Inferior parietal cortex (tissue), 1 donor: Measurements from ENCODE around the gene GPRC5D.

Experiments used
- DNase-seq: peaks from one replicate; pipeline ENCODE4 v3.0.0-alpha.2; 2016; ENCODE audit errors: extremely low spot score

The GPRC5D gene

DNA sequence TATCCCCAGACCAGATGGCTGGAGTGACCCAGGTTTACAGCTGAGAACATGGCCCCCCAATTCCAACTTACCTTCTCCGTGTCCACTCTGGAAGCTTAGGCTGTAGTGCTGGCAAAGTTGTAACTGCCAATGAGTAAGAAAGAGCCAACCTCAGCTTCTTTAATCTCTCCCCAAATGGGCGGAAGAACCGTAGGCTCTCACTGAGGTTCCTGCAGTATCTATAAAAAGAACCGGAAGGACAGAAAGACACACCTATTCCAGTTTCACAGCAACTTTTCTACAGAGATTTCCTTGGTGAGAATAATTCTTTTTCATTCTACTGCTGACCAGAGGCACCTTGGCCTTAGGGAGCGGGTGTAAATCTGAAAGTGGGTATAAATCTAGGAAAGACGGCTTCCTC is at the start of gene GPRC5D:
Gene GPRC5D (minus strand): TSS at position 135 of the 400 bp plus-strand sequence. CDS start 1,786 bp downstream, outside the sequence.
- DNase-seq, result no peak

DNA sequence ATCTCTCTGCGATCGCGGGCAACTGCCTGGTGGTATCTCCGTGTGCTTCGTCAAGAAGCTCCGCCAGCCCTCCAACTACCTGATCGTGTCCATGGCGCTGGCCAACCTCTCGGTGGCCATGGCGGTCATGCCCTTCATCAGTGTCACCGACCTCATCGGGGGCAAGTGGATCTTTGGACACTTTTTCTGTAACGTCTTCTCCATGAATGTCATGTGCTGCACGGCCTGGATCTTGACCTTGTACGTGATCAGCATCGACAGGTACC is 49.7 kb upstream of the GPRC5D start:
- DNase-seq, result no peak

DNA sequence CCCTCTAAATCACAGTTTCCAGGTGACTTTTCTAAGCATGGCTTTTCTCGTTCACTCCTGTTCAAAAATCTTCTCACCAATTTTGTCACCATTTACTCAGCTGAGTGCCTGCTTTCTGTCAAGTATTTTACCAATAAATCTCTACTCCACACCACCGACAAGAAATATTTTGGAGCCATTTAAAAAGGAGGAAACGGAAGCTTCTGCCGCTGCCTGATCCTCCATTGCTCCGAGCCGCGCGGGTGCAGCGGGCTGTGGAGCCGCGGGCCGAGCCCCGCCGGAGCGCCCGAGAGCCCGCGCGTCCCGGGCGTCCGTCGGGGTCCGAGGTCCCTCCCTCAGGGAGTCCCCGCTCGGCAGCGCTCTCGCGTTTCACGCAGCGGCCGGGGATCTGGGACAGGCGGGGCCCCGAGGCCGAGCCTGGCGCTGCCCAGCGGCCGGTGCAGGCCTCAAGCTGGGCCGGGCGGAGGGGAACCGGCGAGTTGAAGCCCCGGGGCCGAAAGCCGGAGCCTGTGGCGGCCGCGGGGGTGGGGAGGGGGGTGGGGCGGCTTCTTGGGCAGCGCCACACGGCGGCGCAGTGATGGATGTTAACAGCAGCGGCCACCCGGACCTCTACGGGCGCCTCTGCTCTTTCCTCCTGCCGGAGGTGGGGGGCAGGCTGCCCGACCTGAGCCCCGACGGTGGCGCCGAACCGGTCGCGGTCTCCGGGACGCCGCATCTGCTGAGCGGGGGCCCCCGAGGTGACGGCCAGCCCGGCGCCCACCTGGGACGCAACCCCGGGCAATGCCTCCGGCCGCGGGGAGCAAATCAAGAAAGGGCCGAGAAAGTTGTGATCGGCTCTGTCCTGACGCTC is 49.2 kb upstream of the GPRC5D start:
- peak; percentile 53 for DNase-seq

DNA sequence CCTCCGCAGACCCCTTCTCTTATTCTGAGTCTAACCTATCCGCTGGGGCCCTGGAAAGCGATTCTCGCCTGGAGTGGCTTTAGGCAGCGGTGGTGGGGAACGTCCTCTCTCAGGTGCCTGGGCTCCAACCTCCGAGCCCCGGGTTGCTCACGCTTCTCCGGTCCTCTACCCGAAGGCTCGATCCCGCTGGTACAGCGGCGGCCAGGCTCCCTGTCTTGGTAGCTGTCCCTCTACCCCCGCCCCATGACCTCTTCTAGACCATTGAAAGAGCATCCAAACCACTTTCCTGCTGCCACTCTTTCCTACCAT is 48.6 kb upstream of the GPRC5D start:
- no peak for DNase-seq

DNA sequence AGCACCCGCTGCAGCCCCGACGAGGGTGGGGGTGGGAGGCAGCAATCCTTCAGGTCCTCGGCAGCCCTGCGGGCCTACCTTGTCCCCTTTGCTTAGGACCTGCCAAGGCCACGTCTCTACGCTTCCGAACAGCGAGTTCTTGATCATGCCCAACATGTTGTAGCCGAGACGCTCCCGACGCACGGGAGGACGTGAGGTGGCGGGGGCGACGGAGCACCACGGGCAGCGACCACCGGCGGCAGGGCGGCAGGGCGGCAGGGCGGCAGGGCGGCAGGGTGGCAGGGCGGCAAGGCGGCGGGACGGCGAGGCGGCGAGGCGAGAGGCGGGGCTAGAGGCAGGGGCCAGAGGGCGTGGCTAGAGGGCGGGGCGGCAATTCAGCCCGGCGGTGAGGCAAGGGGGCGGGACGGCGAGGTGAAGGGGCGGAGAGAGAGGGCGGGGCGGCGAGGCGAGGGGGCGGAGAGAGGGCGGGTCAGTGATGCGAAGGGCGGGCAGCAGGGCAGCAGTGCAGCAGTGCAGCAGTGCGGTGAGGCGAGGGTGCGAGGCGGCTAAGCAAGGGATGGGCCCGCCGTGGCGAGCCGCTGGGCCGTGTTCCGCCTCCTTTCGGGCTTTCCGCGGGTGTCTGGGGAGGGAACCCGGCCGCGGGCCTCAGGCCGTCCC is 48.1 kb upstream of the GPRC5D start, which contains the start of gene HEBP1:
Gene HEBP1 (minus strand): TSS at position 307 of the 657 bp plus-strand sequence. CDS start 151 bp downstream, at position 156.
- peak; percentile 75 for DNase-seq

DNA sequence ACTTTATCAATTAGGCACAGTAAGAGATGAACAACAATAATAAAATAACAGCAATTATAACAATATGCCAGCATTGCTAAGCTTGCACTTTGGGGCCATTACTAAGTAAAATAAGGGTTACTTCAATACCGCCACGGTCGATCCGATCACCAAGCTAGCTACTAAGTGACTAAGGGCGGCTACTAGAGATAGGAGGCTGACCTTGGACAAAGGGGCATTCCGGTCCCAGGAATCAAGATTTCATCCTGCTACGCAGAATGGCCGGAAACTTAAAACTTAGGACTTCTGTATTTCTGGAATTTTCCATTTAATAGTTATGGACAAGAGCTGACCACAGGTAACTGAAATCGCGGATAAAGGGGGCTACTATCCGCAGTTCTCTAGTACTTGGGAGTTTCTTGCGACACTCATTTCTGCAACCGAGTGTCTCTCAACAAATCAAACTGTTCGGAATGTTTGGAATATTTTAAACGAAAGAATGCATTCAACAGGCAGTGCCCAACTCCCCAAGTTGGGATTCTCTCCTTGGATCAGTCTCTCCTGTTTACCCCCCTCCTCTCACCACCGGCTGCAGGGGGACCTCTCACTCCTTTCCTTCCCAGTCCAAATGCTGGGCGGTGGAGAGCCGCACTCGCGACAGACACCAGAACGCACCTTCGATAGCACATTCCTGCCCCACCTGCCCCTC is 47.4 kb upstream of the GPRC5D start:
- peak; percentile 22 for DNase-seq

DNA sequence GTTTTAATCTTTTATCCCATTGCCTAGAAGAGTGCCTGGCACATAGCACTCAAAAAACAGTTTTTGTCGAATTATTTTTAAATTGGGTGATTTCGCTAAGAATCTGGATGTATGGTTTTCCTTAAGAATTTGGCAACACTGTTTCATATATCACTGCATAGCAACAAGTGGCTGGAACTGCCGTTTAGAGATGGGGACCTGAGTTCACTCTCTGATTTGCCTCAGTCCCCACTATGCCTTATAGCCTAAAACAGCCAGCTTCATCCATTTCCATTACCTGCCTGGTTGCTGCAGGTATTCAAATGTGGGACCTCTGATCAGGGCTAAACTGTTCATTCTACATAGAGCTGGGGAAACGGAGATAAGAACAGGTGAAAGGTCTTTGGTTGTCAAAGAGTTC is 46.3 kb upstream of the GPRC5D start:
- no peak for DNase-seq

DNA sequence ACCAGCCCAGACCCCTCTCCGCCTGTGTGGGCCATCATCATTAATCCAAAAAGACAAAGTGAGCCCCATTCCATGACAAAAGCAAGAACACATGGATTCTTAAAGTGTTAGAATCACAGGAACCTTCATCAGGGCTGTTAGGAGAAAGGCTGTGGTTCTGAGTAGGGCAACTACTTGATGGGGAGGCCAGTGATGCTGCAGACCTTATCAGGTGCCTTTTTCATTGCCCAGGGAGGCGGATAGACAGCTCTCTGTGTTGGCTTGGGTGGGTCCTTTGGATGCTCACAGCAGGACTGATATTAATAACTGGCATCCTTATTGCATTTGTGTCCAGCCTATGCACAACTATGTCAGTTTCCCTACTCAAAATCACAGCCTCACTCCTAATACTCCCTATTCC is 45.8 kb upstream of the GPRC5D start:
- DNase-seq, result no peak

DNA sequence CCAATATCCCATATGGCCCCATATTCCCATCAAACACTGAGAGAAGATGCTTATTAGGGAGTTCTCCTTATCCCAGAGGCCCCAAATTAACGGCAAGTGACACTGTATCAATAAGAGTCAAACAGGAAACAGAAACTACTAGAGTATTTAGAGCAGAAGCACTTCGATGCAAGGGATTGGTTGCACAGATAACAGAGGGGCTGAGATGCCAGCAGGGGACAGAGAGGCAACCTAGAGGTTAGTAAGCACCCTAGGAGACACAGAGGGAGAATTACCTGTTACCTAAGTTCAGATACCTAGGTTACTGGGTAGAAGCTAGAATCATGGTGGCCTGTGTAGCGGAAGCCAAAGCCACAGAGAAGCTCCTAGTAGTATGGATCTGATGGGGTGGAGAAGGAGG is 45.2 kb upstream of the GPRC5D start:
- no peak for DNase-seq

DNA sequence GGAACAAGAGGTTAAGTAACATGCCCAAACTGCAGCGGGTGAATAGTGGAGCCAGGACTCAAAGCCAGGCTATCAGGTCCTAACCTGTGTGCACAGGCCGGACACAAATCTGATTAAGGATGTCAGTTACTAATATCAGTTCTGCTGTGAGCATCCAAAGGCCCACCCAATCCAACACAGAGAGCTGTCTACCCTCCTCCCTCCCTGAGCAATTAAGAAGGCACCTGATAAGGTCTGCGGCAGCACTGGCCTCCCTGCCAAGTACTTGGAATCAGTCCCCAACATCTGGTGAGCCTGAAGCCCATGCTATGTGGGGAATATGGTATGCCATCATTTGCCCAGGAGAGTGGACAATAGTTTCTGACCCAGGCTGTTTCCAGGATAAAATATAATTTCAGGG is 44.2 kb upstream of the GPRC5D start:
- no peak for DNase-seq

DNA sequence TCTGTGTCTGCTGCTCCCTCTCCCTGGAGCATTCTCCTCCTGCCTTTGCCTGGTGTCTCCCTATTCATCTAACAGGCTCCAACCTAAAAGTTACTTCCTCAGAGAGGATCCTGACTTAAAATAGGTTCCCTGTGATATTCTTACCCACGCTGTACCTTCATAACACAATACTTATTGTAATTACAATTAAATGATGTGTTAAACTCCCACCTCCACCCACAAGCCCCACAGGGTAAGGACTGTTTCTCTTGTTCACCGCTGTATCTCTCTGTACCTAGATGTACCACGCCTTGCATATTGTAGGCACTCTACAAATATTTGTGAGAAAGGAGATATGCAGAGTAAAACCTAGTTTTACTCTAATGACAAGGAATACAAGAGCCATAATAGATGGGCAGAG is 43.1 kb upstream of the GPRC5D start:
- no peak for DNase-seq

DNA sequence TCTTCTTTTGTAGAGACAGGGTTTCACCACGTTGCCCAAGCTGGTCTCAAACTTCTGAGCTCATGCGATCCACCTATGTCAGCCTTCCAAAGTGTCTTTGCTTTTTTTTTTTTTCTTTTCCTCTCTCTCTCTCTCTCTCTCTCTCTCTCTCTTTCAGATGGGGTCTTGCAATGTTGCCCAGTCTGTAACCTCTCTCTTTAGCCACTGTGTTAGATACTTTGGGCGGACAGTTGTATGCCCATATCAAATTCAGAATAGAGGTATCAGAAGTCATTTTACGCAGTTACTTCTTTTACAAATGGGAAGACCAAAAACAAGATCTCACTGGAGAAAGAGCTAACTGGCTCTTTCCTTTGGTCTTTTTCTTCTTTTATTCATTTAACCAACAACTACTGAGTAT is 41.4 kb upstream of the GPRC5D start:
- no peak for DNase-seq

DNA sequence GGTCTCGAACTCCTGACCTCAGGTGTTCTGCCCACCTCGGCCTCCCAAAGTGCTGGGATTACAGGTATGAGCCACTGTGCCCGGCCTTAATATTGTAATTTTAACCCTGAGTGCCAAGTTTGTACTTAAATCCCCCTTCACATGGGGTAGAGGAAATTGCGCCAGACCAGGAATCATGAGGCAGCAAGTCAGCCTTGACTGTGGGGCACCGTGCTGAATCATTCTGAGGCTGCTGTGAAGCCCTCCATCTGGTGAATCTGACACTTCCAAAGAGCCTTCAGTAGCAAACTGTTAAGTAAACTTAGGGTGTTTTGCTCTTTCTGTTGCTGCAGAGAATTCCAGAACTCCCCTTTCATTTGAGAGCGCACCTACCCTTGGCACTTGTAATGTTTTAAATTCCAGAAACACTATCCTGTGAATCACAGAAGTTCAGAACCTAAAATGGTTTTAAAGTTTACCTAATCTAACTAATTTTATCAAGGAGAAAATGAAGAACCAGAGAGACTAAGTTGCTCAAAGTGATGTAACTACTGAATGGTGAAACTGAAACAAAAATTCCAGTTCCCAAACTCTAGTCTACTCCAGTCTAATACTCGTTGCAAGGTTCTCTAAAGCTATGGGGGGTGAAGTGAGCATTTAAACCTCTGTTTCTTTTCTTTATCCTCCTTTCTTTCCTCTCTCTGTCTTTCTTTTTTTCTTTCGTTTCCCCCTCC is 40.6 kb upstream of the GPRC5D start:
- no peak for DNase-seq

DNA sequence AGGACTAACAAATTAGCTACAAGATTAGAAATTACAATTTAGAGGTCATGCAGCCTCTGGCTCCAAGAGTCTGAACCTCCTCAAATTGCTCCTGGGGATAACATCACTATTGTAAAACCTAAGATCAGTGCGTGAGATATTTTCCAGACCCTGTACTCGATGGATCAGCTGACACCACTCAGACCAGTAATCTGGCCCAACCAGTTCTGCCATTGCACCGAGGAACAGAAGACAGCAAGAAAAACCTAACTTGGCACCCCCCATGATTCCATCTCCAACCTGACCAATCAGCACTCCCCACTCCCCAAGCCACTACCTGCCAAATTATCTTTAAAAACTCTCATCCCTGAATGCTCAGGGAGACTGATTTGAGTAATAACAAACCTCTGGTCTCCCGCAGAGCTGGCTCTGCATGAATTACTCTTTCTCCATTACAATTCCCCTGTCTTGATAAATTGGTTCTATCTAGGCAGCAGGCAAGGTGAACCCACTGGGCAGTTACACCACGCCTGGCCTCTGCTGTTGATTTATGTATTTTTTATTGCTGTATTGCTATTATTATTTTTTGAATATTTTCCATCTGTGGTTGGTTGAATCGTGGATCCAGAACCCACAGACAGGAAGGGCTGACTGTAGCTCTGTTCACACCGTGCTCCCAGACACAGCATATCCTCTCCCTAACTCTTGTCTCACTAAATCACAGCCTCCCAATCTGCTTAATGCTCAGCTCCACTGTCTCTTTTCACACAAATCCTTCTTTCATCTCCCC is 38.9 kb upstream of the GPRC5D start:
- no peak for DNase-seq

DNA sequence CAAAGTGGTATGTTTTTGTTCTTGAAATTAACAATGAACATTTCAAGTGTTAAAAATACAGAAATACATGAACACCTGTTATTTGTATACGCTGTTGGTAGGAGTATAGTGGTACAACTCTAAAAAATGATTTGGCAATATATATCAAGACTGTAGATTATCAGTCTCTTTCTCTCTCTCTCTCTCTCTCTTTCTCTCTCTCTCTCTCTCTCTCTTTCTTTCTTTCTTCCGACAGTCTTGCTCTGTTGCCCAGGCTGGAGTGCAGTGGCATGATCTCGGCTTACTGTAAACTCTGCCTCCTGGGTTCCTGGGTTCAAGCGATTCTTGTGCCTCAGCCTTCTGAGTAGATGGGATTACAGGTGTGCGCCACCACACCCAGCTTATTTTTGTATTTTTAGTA is 35.5 kb upstream of the GPRC5D start:
- DNase-seq, result no peak

DNA sequence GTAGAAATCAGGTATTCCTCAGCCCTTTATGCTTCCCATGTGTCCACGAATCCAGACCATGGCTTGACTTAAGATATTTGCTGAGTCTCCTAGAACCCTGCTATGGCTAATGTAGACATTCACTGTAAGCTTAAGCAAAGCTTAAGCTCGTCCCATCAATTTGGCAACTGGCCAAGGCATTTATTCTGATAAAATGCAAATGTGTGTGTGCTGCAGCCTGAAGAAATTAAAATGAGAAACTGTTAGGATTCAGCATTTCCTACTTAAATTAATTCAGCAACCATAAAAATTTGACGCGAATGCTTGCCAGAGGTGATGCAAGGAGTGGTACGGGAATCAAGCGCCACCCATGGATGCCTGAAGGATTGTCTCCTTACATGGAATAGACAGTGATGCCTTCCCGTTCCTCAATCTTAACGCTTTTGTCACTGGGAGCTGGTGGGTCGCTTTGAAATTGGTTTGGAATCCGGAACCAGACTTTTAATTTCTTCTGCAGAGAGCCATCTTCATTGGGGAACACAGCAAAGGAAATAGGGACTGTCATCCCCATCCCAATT is 34.9 kb upstream of the GPRC5D start:
- no peak for DNase-seq

DNA sequence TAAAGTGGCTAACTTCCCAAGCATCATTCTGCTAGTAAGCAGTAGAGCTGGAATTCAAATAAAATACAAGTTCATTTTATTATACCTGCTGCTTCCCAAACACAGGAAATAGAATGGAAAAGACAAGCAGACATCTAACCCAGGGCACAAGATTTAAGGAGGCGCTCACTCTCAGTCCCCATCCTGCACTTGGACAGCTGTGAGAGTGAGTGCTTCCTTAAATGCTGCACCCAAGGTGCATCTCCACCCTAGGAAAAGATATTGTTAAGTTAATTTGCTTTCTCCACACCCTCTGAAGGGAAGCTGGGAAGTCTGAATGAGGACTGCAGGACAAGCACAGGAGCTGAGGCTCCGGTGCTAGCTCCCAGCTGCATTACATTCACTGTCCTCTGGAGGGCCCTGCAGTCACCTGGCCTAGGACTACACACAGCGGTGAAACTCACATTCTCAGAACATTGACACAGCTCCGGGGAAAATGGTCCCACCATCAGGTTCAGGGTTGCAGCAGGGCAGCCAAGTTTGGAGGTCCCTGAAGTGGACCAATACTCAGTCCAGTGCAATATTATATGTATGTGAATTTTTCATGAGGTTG is 33.9 kb upstream of the GPRC5D start:
- DNase-seq, result no peak

DNA sequence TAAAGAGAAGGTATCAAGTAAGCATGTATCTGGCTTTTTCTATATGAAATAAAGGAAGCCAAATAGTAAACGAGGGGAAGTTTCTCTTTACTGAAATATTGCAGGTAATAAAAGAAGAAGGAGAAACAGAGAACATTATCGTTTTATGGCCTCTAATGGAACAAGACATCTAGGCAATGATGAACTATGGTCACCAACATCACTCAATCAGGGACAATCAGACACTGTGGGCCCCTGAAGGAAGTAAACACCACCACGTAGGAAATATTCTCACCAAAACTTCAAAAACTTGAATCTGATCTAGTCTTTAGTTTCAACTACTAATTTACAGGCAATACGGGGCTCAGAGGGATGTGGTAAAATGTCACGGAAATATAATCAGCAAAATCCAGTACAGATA is 32.2 kb upstream of the GPRC5D start:
- DNase-seq, result no peak

DNA sequence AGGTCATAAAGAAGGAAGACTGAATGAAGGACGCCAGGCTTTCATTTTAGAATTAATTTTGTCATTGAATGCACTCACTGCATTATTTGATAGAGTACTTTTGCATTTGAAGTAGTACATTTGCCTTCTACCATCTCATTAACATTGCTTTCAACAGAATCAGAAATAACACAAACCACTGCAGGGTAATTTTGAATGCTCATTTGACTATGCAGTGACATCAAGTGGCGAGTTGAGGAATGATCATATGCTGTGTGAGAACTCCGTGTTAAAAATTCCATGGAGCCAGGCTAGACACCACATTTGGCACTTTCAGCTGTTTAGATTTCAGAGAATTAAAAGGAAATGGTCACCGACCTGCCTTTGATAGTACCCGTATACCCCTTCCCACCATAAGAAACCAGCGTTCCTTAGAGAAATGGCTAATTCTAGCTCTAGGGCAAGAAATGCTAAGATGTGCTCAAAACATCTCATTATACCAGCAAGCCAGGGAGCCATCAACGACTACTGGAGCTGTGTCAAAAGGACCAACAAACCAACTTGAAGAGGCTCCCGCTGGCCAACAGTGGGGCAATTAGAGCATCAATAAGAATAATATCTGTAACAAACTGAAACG is 31.6 kb upstream of the GPRC5D start:
- peak; percentile 87 for DNase-seq

DNA sequence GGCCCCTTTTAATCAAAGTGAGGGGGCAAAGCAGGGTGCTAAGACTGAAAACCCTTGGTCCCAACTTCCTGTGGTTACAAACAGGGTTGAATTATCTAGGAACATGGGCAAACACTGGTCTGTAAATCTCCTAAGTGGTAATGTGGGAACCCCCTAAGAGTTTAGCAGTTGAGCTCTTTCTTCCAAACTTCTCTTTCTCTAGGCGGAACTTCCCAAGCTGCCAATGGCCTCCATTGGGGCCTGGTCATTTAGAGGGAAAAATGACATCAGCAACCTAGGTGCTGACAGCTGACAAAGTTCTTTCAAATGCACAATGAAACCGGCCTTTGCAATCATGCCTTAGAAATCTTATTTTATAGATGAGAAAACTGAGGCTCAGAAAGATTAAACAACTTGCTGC is 30.4 kb upstream of the GPRC5D start:
- DNase-seq, result no peak
